GM19238 (cell line): ENCODE data around the gene TAS2R16.
"Not testable (repeated sequence)": the region's sequence is repeated elsewhere in the genome, so short reads cannot be mapped to it uniquely, and the experiment has no call there.

ENCODE experiments used
- DNase-seq: peaks from one replicate; pipeline ENCODE4 v3.0.0; 2011; ENCODE audit warnings: low spot score; ENCODE audit not compliant: insufficient read length

The TAS2R16 gene

GRCh38 chr7:122974229-122974628 is 21.3 kb downstream of the TAS2R16 start:
- no peak for DNase-seq

DNA sequence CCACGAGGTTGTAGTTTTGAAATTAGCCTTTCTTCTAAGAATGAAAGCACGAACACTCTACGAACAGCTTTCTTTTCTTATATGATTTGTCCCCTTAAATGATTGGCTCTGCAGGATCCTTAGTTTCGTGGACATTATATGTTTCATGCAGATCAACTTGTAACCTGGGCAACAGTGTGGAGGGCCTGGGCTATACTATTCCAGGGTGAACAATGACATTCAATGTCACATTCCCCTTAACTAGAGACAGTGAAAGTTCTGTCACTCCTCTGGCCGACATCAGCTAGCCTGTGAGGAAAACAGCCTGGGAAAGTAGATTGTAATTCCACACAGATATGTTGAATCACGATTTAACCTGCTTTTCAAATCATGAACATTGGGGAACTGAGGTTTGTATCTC is 23.4 kb downstream of the TAS2R16 start:
- no peak for DNase-seq

DNA sequence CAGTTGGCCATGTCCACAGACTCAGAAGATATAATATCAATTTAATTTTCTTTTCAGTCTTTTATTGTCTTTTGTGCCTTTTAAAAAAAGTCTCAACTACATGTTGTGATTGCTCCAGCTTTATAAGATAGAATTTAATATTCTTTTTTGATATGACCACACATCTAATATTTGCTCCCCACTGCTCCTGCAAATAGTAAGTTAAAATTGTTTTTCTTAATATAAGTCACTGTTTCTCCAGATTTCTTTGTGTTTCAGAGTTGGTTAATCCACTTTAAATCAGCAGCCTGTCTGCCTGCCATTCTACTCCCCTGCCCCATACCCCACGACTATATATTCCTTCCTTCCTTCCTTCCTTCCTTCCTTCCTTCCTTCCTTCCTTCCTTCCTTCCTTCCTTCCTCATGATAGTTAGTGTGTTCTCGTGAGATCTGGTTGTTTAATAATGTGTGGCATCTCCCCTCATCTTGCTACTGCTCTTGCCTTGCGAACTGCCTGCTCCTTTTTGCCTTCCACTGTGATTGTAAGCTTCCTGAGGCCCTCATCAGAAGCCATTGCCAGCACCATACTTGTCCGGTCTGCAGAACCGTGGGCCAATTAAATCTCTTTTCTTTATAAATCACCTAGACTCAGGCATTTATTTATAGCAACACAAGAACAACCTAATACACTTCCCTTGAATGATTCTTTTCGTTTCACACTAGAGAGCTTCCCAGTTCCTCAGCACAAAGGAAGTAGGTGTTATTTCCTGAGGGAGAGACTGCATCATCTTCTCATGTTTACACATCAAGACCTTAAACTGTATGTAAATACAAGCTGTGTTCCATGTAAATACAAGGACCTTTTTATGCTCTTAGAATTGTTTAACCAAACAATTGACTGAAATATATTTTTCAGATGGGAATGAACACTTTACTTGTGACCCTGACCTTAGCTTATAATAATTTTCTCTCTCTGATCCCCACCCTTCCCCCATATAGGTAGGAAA is 24.5 kb downstream of the TAS2R16 start:
- no peak for DNase-seq

GRCh38 chr7:122968389-122968788 is 27.1 kb downstream of the TAS2R16 start:
- DNase-seq, result no peak

DNA sequence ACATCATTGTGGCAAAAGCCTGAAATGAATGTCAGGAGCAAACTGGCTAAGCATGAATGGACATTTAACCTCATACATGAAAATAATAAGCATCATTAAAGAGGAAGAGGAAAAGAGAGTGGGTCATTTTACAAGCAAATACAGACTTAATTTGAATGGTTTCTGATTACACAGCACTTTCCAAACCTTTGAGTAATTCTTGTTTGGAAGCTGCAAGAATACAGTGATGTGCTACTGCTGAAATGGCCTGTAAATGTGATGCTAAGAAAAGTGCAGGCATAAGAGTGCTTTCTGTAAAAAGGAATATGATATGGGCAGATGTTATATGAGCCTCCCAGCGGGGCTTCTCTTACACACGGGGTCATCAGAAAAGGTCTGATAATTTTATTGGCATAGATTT is 30.2 kb downstream of the TAS2R16 start:
- no peak for DNase-seq

DNA sequence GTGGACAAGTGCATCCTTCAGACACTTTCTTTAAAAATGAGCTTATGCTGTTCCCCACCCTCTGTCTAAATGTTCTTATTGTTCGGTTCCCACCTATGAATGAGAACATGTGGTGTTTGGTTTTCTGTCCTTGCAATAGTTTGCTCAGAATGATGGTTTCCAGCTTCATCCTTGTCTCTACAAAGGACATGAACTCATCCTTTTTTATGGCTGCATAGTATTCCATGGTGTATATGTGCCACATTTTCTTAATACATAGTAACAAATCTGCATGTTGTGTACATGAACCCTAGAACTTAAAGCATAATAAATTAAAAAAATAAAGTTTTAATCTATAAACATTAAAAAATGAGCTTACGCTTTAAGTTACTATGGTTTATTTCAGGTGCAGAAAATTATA is 41.8 kb downstream of the TAS2R16 start:
- not testable (repeated sequence) for DNase-seq

- no peak for DNase-seq
Measured at GRCh38 chr7:122951006-122951405, 44.5 kb downstream of the TAS2R16 start.

GRCh38 chr7:122949186-122949585 is 46.3 kb downstream of the TAS2R16 start:
- no peak for DNase-seq
